Bronchial epithelial cell (primary cell): ENCODE data around the gene SAMD8. TPM values are rescaled to one million over a fixed set of nuclear protein-coding genes. Genes with fewer than 3 reads are reported as not detected.
A peak's percentile ranks its signal among the peaks of the same experiment; 100 is the strongest.
"Not testable (repeated sequence)": the region's sequence is repeated elsewhere in the genome, so short reads cannot be mapped to it uniquely, and the experiment has no call there.

Source experiments
- DNase-seq: peaks from one replicate; pipeline ENCODE4 v3.0.0-alpha.2; 2010; ENCODE audit warnings: low read depth
- FAIRE-seq: peaks from 2 replicates; lab custom pipeline; 2011; peaks lifted over from hg19 to GRCh38; lab: Jason Lieb, UNC
- H3K27me3 ChIP-seq: 2 replicates; pipeline ENCODE4 v1.5.1; 2011; ENCODE audit warnings: low read length; ENCODE audit not compliant: control insufficient read depth, insufficient read depth
- H3K36me3 ChIP-seq: 2 replicates; pipeline ENCODE4 v1.5.1; 2011; ENCODE audit warnings: low read length; ENCODE audit not compliant: control insufficient read depth, insufficient read depth
- H3K4me3 ChIP-seq: 2 replicates; pipeline ENCODE4 v1.5.1; 2011; ENCODE audit warnings: mild to moderate bottlenecking, low read depth, low read length, control low read depth
- total RNA-seq: library from RNA; depleted of rRNA; stranded (reverse); fragments of >200 nt; gene quantifications from 2 replicates; pipeline ENCODE4 v1.2.1, GENCODE V29; 2014
- TF ChIP-seq, protein P1 (sequence below): IDR thresholded peaks from 2 replicates; pipeline ENCODE4 v1.5.1; 2011; ENCODE audit warnings: mild to moderate bottlenecking, moderate library complexity, low read length, control low read depth, inconsistent platforms; ENCODE audit not compliant: insufficient read depth, severe bottlenecking

SAMD8 gene
- total RNA-seq, 1 donor from 2014 or later: 25.5 TPM

DNA sequence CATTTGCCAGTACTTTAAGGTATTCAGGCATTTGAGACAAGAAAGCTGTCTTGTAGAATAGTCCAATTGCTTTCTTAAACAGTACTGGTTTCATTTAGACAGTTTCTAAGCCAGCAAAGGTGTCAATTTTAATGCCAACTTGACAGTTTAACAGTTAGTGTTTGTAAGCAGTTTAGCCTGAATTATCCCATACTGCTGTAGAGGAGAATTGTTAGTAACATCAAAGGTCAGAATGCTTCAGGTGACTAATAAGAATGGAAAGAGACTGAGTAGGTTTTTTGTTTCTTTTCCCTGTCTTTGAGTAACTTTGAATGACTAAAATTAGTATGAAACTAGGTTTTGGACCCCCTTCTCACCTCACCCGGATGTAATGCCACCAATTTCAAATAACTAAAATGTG lies 69.6 kb downstream of the SAMD8 start:
- DNase-seq: no peak
- no peak for FAIRE-seq
- TF ChIP-seq, protein P1, sequence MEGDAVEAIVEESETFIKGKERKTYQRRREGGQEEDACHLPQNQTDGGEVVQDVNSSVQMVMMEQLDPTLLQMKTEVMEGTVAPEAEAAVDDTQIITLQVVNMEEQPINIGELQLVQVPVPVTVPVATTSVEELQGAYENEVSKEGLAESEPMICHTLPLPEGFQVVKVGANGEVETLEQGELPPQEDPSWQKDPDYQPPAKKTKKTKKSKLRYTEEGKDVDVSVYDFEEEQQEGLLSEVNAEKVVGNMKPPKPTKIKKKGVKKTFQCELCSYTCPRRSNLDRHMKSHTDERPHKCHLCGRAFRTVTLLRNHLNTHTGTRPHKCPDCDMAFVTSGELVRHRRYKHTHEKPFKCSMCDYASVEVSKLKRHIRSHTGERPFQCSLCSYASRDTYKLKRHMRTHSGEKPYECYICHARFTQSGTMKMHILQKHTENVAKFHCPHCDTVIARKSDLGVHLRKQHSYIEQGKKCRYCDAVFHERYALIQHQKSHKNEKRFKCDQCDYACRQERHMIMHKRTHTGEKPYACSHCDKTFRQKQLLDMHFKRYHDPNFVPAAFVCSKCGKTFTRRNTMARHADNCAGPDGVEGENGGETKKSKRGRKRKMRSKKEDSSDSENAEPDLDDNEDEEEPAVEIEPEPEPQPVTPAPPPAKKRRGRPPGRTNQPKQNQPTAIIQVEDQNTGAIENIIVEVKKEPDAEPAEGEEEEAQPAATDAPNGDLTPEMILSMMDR: no peak
- Histone ChIP-seq H3K27me3 (no peaks in the 10 kb centered on the region), H3K36me3 (peaks cover 2% of the 10 kb centered on the region), H3K4me3 (no peak overlapping the region)

DNA sequence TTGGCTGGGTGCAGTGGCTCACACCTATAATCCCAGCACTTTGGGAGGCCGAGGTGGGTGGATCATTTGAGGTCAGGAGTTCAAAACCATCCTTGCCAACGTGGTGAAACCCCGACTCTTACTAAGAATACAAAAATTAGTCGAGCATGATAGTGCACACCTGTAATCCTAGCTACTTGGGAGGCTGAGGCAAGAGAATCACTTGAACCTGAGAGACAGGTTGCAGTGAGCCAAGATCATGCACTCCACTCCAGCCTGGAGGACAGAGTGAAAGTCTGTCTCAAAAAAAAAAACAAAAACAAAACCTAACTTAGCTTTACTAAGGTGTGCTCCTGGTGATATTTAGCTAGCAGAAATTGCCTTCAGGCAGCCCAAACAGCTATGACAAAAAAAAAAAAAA lies 74.9 kb downstream of the SAMD8 start:
- H3K36me3 ChIP-seq: no peaks in the 10 kb centered on the region
- TF ChIP-seq, protein P1: no peak
- DNase-seq: no peak
- no peaks in the 10 kb centered on the region for H3K27me3 ChIP-seq
- no peak for FAIRE-seq
- H3K4me3 ChIP-seq: no peak overlapping the region

DNA sequence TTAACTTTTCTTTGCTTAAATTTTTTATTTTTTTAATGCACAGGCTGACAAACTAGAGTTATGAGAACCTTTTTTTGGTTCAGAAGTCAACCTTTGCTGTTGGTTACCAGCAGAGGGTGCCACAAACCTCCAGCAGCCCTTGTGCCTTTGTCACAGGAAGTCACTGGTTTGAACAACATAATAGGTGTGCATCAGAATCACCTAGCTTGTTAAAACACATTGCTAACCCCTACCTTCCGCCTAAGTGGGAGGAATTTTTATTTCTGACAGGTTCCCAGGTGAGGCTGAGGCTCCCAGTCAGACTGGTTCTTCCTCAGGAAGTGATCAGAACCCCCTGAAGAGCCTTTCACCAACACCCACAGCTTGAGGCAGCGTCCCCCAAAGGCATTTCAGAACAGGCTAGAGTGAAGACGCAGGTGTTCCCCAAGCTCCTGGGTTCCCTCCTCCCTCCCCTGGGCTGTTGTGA lies 76.5 kb downstream of the SAMD8 start:
- TF ChIP-seq, protein P1: peak; percentile 83
- Histone ChIP-seq H3K27me3 (no peaks in the 10 kb centered on the region), H3K36me3 (no peaks in the 10 kb centered on the region), H3K4me3 (no peak overlapping the region)
- peak; percentile 93 for DNase-seq
- FAIRE-seq: no peak

DNA sequence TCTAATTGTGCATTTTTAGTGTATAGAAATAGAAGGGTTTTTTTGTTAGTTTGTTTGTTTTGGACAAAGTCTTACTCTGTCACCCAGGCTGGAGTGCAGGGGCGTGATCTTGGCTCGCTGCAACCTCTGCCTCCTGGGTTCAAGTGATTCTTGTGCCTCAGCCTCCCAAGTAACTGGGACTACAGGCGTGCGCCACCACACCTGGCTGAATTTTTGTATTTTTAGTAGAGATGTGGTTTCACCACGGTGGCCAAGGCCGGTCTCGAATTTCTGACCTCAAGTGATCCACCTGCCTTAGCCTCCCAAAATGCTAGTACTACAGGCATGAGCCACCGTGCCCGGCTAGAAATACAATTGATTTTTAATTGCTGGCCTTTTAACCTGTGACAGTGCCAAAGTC lies 77.1 kb downstream of the SAMD8 start:
- not testable (repeated sequence) for H3K4me3 ChIP-seq, DNase-seq

DNA sequence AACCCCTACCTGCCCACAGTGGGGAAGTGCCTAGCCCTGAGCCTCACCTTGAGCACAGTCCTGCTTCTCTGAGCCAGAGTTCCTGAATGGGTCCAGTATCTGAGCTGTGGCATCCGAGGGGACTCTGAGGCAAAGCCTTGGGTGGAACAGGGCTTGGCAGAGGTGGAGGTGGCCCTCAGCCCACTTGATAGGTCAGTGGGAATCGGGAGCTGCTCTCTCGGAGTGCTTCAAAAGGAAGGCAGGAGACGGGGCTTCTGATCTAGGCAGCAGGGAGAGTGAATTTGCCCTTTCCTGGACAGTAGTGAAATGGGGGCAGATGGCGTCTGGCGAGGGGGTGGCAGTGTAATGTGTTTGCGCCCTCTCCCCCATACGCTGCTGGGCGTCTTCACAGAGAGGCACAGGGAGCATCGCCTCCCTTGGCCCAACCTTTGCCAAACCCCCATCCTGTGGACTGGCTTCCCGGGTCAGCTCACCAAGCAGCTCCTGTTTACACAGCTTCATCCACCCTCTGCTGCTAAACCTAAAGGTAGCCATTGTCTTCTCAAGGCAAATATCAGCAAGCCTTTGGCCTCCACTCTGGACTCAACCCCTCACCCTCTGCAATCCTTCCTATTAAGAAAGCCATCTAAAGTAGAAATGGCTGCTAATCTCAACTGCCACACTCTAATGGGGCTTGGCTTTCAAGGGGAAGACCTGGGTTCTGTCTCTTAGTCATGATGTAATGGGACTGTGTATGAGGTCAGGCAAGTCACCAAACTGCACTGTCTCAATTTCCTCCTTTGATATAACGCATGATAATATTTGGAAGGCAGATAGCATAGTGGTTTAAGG lies 78.0 kb downstream of the SAMD8 start:
- no peaks in the 10 kb centered on the region for H3K36me3 ChIP-seq
- no peak overlapping the region for H3K4me3 ChIP-seq
- DNase-seq: no peak
- TF ChIP-seq, protein P1: no peak
- no peaks in the 10 kb centered on the region for H3K27me3 ChIP-seq
- FAIRE-seq: no peak

More for the DNA sequence above, 77.1 kb downstream of the SAMD8 start:
- H3K27me3 ChIP-seq, H3K36me3 ChIP-seq, FAIRE-seq: not testable (repeated sequence)

DNA sequence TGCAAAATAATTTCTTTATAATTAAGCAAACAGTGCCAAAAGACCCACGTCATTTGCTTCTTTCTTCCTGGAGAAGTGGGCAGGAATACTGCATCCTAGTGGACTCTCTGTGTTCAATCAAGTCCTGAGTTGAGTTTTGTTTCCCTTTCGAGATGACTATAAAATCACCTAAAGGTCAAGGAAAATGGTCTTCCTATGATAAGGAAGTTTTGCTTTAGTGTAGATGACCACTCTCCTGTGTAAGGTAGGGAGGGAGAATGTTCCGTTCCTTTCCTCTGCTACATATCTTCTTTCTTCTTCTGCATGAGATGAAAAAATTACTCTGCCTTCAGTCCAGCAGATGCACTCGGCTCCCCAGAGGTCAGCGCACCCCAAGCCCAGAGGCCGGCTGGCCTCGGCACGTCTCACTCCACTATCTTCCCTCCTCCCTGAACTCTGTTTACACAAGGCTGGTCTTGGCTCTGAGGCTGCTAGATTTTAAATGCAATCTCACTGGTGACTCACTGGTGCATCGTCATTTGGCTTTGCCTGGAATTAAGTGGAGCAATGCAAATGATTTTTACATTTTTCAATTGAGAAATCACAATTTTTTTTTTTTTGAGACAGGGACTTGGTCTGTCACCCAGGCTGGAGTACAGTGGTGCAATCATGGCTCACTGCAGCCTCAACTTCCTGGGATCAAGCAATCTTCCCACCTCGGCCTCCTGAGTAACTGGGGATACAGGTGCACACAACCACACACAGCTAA lies 80.5 kb downstream of the SAMD8 start:
- TF ChIP-seq, protein P1: peak; percentile 8
- peak; percentile 96 for DNase-seq
- no peak for FAIRE-seq
- Histone ChIP-seq H3K27me3 (no peaks in the 10 kb centered on the region), H3K4me3 (no peak overlapping the region), H3K36me3 (no peaks in the 10 kb centered on the region)

DNA sequence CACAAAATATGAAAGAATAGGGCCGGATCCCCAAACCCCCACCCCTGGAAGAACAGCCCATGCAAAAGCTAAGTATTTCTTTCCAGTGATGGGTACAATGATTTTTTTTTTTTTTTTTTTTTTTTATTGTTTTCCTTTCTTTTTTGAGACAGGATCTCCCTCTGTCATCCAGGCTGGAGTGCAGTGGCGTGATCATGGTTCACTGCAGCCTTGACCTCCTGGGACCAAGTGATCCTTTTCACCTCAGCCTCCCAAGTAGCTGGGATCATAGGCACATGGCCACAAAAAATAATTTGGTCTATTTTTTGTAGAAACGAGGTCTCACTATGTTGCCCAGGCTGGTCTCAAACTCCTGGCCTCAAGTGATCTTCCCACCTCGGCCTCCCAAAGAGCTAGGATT lies 83.2 kb downstream of the SAMD8 start:
- H3K4me3 ChIP-seq, FAIRE-seq, H3K27me3 ChIP-seq, H3K36me3 ChIP-seq, DNase-seq: not testable (repeated sequence)
